ENCODE results near the gene SGCD. TPM values are rescaled to one million over a fixed set of nuclear protein-coding genes. Genes with fewer than 3 reads are reported as not detected.

Gene SGCD
- total RNA-seq (2014; rRNA removed; shearing (Covaris generic)) = 67.0 and 69.7 TPM in 2 replicates
- polyA plus RNA-seq (2016; fragmentation: Nextera tagmentation; extraction: Ambion mirVana) = 68.1 and 71.2 TPM in 2 replicates

GRCh38 chr5:156326718-156327259 lies at the start of gene SGCD:
TSS of gene SGCD (plus strand) at chr5:156327164.
- Histone ChIP-seq H2AFZ (peak within 1 kb of the TSS; percentile 87), H3K27ac (peak within 1 kb of the TSS; percentile 83), H4K20me1 (ENCODE audit: insufficient read depth) (no peaks in the 10 kb centered on the region), H3K9me3 (ENCODE audit: low read depth) (no peaks in the 10 kb centered on the region), H3K4me1 (ENCODE audit: insufficient read depth) (peaks cover 30% of the 10 kb centered on the region), H3K4me2 (ENCODE audit: unreplicated experiment) (peak within 1 kb of the TSS; percentile 83), H3K79me2 (ENCODE audit: insufficient read depth) (peaks cover 44% of the 10 kb centered on the region), H3K36me3 (ENCODE audit: low read depth) (peaks cover 9% of the 10 kb centered on the region), H3K9ac (peak within 1 kb of the TSS; percentile 83), H3K9me2 (ENCODE audit: insufficient read depth) (no peaks in the 10 kb centered on the region), H3F3A (ENCODE audit: insufficient read depth) (peaks cover 41% of the 10 kb centered on the region), H3K4me3 (peak within 1 kb of the TSS; percentile 89), H3K27me3 (replicated peaks; ENCODE audit: insufficient read depth) (no peaks in the 10 kb centered on the region)
- in situ Hi-C loops (cut with MboI) = no loop called here
- WGBS, 2 experiments (ENCODE audit: low coverage in 1 of 2, low lambda C conversion rate in 2 of 2, missing lambda C conversion rate in 2 of 2) = 0 to 1% methylated on average over 17 to 18 of the region's 18 CpGs
- DNase-seq = peak; percentile 97
- TF ChIP-seq EZH2phosphoT487 (IDR thresholded peaks at IDR 0.05; ENCODE audit: insufficient read depth, low read depth) (no peak), EZH2 (IDR thresholded peaks at IDR 0.05; ENCODE audit: insufficient read depth, poor library complexity, severe bottlenecking) (no peak)

GRCh38 chr5:156277290-156277689 lies 49.7 kb upstream of the SGCD start:
- DNase-seq = no peak
- H3K27ac ChIP-seq = no peak overlapping the region
- H3K9me3 ChIP-seq (ENCODE audit: low read depth) = no peaks in the 10 kb centered on the region
- H3K27me3 ChIP-seq (replicated peaks; ENCODE audit: insufficient read depth) = no peaks in the 10 kb centered on the region
- no peak overlapping the region for H3K9ac ChIP-seq
- no peaks in the 10 kb centered on the region for H3K36me3 ChIP-seq (ENCODE audit: low read depth)
- no peaks in the 10 kb centered on the region for H4K20me1 ChIP-seq (ENCODE audit: insufficient read depth)
- TF ChIP-seq EZH2 (IDR thresholded peaks at IDR 0.05; ENCODE audit: insufficient read depth, poor library complexity, severe bottlenecking) = no peak
- TF ChIP-seq EZH2phosphoT487 (IDR thresholded peaks at IDR 0.05; ENCODE audit: insufficient read depth, low read depth) = no peak
- H3K9me2 ChIP-seq (ENCODE audit: insufficient read depth) = no peaks in the 10 kb centered on the region
- no peak overlapping the region for H2AFZ ChIP-seq
- no peaks in the 10 kb centered on the region for H3K4me1 ChIP-seq (ENCODE audit: insufficient read depth)
- H3K79me2 ChIP-seq (ENCODE audit: insufficient read depth) = no peaks in the 10 kb centered on the region
- WGBS, 2 experiments (ENCODE audit: low coverage in 1 of 2, low lambda C conversion rate in 2 of 2, missing lambda C conversion rate in 2 of 2) = 15 to 18% methylated on average over 2 of the region's 2 CpGs
- H3K4me2 ChIP-seq (ENCODE audit: unreplicated experiment) = no peak overlapping the region
- no peak overlapping the region for H3K4me3 ChIP-seq
- in situ Hi-C loops (cut with MboI) = no loop called here
- H3F3A ChIP-seq (ENCODE audit: insufficient read depth) = no peaks in the 10 kb centered on the region

- DNase-seq = no peak
- no peaks in the 10 kb centered on the region for H4K20me1 ChIP-seq (ENCODE audit: insufficient read depth)
- no peaks in the 10 kb centered on the region for H3K79me2 ChIP-seq (ENCODE audit: insufficient read depth)
- in situ Hi-C loops (cut with MboI) = no loop called here
- H3K4me3 ChIP-seq = no peak overlapping the region
- TF ChIP-seq EZH2 (IDR thresholded peaks at IDR 0.05; ENCODE audit: insufficient read depth, poor library complexity, severe bottlenecking) (no peak), EZH2phosphoT487 (IDR thresholded peaks at IDR 0.05; ENCODE audit: insufficient read depth, low read depth) (no peak)
- no peaks in the 10 kb centered on the region for H3K9me2 ChIP-seq (ENCODE audit: insufficient read depth)
- H2AFZ ChIP-seq = no peak overlapping the region
- no peaks in the 10 kb centered on the region for H3K27me3 ChIP-seq (replicated peaks; ENCODE audit: insufficient read depth)
- WGBS, 2 experiments (ENCODE audit: low coverage in 1 of 2, low lambda C conversion rate in 2 of 2, missing lambda C conversion rate in 2 of 2) = 93% methylated on average over 1 of the region's 1 CpG
- no peak overlapping the region for H3K27ac ChIP-seq
- H3K36me3 ChIP-seq (ENCODE audit: low read depth) = no peaks in the 10 kb centered on the region
- no peak overlapping the region for H3K4me2 ChIP-seq (ENCODE audit: unreplicated experiment)
- no peaks in the 10 kb centered on the region for H3F3A ChIP-seq (ENCODE audit: insufficient read depth)
- no peak overlapping the region for H3K9ac ChIP-seq
- no peaks in the 10 kb centered on the region for H3K9me3 ChIP-seq (ENCODE audit: low read depth)
- no peaks in the 10 kb centered on the region for H3K4me1 ChIP-seq (ENCODE audit: insufficient read depth)
Measured at GRCh38 chr5:156295431-156295830, 31.5 kb upstream of the SGCD start.

GRCh38 chr5:156310115-156310514 lies 16.8 kb upstream of the SGCD start:
- no peak overlapping the region for H3K4me2 ChIP-seq (ENCODE audit: unreplicated experiment)
- in situ Hi-C loops (cut with MboI) = no loop called here
- no peak overlapping the region for H3K9ac ChIP-seq
- H3K79me2 ChIP-seq (ENCODE audit: insufficient read depth) = no peaks in the 10 kb centered on the region
- H3K4me1 ChIP-seq (ENCODE audit: insufficient read depth) = no peaks in the 10 kb centered on the region
- WGBS, 2 experiments (ENCODE audit: low coverage in 1 of 2, low lambda C conversion rate in 2 of 2, missing lambda C conversion rate in 2 of 2) = 52 to 57% methylated on average over 4 of the region's 4 CpGs
- no peak overlapping the region for H3K4me3 ChIP-seq
- H3K27ac ChIP-seq = no peak overlapping the region
- TF ChIP-seq EZH2phosphoT487 (IDR thresholded peaks at IDR 0.05; ENCODE audit: insufficient read depth, low read depth) (no peak), EZH2 (IDR thresholded peaks at IDR 0.05; ENCODE audit: insufficient read depth, poor library complexity, severe bottlenecking) (no peak)
- no peaks in the 10 kb centered on the region for H3K36me3 ChIP-seq (ENCODE audit: low read depth)
- H3K9me3 ChIP-seq (ENCODE audit: low read depth) = no peaks in the 10 kb centered on the region
- H3K9me2 ChIP-seq (ENCODE audit: insufficient read depth) = no peaks in the 10 kb centered on the region
- DNase-seq = peak; percentile 13
- H2AFZ ChIP-seq = no peak overlapping the region
- no peaks in the 10 kb centered on the region for H3K27me3 ChIP-seq (replicated peaks; ENCODE audit: insufficient read depth)
- no peaks in the 10 kb centered on the region for H3F3A ChIP-seq (ENCODE audit: insufficient read depth)
- H4K20me1 ChIP-seq (ENCODE audit: insufficient read depth) = no peaks in the 10 kb centered on the region

All from GM23248 (cell line).